ENCODE measurements around the gene DHCR7.

Gene DHCR7

DNA sequence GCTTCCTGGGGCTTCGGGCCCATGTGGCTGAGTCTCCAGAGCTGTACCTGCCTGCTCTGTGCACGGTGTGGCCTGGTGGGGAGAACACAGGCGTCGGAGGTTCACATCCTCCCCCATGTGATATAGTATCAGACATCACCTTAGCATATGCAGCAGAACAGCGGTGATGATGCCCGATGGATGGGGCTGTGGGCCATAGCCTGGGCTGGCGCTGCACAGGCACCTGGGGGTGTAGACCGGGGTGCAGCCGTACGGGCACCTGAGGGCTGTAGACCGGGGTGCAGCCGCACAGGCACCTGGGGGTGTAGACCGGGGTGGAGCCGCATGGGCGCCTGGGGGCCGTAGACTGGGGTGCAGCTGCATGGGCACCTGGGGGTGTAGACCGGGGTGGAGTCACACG is 34.0 kb upstream of the DHCR7 start:
- Histone ChIP-seq H3K4me3 (ENCODE audit: insufficient read depth, low read length, poor library complexity, severe bottlenecking) (no peak overlapping the region), H3K79me2 (ENCODE audit: insufficient read depth, low read length) (no peaks in the 10 kb centered on the region), H3K36me3 (ENCODE audit: low read length) (no peaks in the 10 kb centered on the region), H3K4me2 (ENCODE audit: low read depth, low read length, poor library complexity, severe bottlenecking) (no peak overlapping the region), H3F3A (ENCODE audit: insufficient read depth) (no peaks in the 10 kb centered on the region), H2AFZ (ENCODE audit: low read depth, low read length, severe bottlenecking) (no peak overlapping the region), H3K9ac (ENCODE audit: low read length) (no peak overlapping the region), H4K20me1 (ENCODE audit: low read depth, low read length) (no peaks in the 10 kb centered on the region), H3K27me3 (ENCODE audit: low read length) (no peaks in the 10 kb centered on the region), H3K9me2 (replicated peaks; ENCODE audit: insufficient read depth, low read length) (no peaks in the 10 kb centered on the region), H3K27ac (ENCODE audit: low read depth, low read length) (no peak overlapping the region), H3K9me3 (ENCODE audit: insufficient read depth, low read length) (no peaks in the 10 kb centered on the region)
- TF ChIP-seq CTCF (IDR thresholded peaks at IDR 0.05; ENCODE audit: insufficient read depth, low read length, poor library complexity, severe bottlenecking) (no peak), EZH2phosphoT487 (conservative IDR thresholded peaks at IDR 0.05; ENCODE audit: low read length) (no peak)

DNA sequence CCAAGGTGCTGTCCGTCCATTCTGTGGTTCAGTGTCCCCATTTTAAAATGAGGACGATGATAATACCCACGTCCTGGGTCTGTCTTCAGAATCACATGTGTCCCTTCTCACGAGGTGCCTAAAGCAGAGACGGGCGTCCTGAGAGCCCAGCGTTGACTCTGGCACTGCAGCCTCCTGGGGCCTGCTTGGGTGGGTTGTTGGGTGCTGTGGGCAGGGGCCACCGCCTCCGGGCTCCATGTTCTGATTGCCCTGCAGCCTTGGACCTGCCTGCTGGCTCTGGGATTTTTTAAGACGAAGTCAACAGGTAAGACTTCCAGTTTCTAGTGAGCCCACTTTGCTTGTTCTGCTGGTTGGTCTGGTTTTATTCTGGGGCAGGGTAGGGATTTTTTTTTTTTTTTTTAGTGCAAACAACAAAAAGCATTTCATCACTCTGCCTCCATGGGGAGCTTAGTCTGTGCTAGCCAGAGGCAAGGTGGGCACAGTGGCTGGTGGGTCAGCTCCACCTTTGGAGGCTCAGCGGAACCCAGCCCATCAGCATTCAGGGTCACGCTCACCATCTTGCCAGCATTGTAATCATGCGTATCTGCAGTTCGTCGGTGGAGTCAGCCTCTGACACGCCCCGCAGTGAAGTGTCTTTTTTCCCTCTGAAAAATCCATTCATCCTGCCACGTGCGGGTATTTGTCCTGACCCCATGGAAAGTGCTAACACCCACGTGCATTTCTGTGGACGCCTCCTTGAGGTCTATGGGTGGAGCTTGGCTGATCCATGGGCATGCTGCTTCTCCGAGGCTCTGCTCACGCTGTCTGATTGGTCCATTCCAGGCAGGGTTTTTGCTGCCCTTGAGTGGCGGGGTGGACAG is 33.1 kb upstream of the DHCR7 start:
- Histone ChIP-seq H3K4me2 (ENCODE audit: low read depth, low read length, poor library complexity, severe bottlenecking) (no peak overlapping the region), H3K27me3 (ENCODE audit: low read length) (no peaks in the 10 kb centered on the region), H3K36me3 (ENCODE audit: low read length) (no peaks in the 10 kb centered on the region), H3F3A (ENCODE audit: insufficient read depth) (no peaks in the 10 kb centered on the region), H3K9me2 (replicated peaks; ENCODE audit: insufficient read depth, low read length) (no peaks in the 10 kb centered on the region), H3K9me3 (ENCODE audit: insufficient read depth, low read length) (no peaks in the 10 kb centered on the region), H3K79me2 (ENCODE audit: insufficient read depth, low read length) (no peaks in the 10 kb centered on the region), H3K27ac (ENCODE audit: low read depth, low read length) (no peak overlapping the region), H4K20me1 (ENCODE audit: low read depth, low read length) (no peaks in the 10 kb centered on the region), H2AFZ (ENCODE audit: low read depth, low read length, severe bottlenecking) (no peak overlapping the region), H3K4me3 (ENCODE audit: insufficient read depth, low read length, poor library complexity, severe bottlenecking) (no peak overlapping the region), H3K9ac (ENCODE audit: low read length) (no peak overlapping the region)
- TF ChIP-seq CTCF (IDR thresholded peaks at IDR 0.05; ENCODE audit: insufficient read depth, low read length, poor library complexity, severe bottlenecking) (no peak), EZH2phosphoT487 (conservative IDR thresholded peaks at IDR 0.05; ENCODE audit: low read length) (no peak)

DNA sequence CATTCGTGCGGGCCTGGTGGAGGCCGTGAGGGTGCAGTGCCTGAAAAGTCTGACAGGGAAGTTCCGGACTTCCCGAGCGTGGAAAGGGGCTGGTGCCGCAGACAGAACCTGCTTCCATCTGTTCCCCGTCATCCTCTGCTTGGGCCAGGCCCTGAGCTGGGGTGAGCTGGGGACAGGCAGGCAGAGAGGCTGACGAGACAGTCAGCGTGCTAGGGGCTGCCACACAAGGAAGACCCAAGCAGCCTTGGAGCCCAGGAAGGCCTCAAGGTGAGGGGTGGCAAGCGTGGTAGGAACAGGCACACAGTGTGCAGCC is 30.3 kb upstream of the DHCR7 start:
- Histone ChIP-seq H3K27ac (ENCODE audit: low read depth, low read length) (no peak overlapping the region), H3K9me2 (replicated peaks; ENCODE audit: insufficient read depth, low read length) (no peaks in the 10 kb centered on the region), H3K4me2 (ENCODE audit: low read depth, low read length, poor library complexity, severe bottlenecking) (no peak overlapping the region), H4K20me1 (ENCODE audit: low read depth, low read length) (no peaks in the 10 kb centered on the region), H3K36me3 (ENCODE audit: low read length) (no peaks in the 10 kb centered on the region), H3F3A (ENCODE audit: insufficient read depth) (no peaks in the 10 kb centered on the region), H3K79me2 (ENCODE audit: insufficient read depth, low read length) (no peaks in the 10 kb centered on the region), H3K9ac (ENCODE audit: low read length) (no peak overlapping the region), H3K27me3 (ENCODE audit: low read length) (no peaks in the 10 kb centered on the region), H2AFZ (ENCODE audit: low read depth, low read length, severe bottlenecking) (no peak overlapping the region), H3K9me3 (ENCODE audit: insufficient read depth, low read length) (no peaks in the 10 kb centered on the region), H3K4me3 (ENCODE audit: insufficient read depth, low read length, poor library complexity, severe bottlenecking) (no peak overlapping the region)
- TF ChIP-seq CTCF (IDR thresholded peaks at IDR 0.05; ENCODE audit: insufficient read depth, low read length, poor library complexity, severe bottlenecking), result no peak
- no peak for TF ChIP-seq EZH2phosphoT487 (conservative IDR thresholded peaks at IDR 0.05; ENCODE audit: low read length)

All from SU-DHL-6 (cell line).